Kidney capillary endothelial cell (primary cell): ENCODE data around the gene HBG2.

Experiments
- DNase-seq: peaks from one replicate; pipeline ENCODE4 v3.0.0-alpha.2; 2018; ENCODE audit warnings: low spot score

Gene HBG2

DNA sequence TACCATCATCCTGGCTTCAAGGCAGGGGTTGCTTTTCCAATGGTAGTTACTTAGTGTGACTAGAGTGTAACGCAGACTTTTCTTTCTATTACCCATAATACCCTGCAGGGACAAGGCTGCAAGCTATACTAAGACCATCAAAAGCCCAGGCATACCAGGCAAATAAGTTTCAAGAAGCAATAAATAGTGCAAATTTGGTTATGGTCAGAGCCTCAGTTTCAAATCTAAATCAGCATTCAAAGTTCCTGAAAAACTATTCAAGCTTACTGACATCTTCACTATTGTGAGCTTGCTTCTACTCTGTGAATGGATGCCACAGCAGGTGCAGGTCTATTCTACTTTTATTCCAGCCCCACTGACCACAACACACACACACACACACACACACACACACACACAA is 25.2 kb downstream of the HBG2 start:
- DNase-seq: no peak

DNA sequence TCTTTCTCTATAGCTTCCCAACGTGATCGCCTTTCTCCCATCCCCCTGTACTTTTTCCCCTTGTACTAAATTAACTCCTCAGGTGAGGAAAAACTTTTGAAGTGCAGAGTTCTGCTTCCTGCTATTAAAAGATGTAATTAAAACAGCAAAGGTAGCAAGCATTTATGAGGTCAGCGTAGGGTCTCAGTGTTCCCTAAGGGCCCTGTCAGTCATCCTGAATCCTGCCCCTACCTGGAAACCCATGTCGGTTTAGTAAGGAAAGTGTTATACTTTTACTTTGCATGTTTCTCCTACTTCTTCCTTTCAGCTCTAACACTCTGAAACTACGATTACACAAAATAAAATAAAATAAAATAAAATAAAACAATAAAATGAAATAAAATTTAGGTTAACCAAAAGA is 26.5 kb downstream of the HBG2 start:
- DNase-seq: no peak

DNA sequence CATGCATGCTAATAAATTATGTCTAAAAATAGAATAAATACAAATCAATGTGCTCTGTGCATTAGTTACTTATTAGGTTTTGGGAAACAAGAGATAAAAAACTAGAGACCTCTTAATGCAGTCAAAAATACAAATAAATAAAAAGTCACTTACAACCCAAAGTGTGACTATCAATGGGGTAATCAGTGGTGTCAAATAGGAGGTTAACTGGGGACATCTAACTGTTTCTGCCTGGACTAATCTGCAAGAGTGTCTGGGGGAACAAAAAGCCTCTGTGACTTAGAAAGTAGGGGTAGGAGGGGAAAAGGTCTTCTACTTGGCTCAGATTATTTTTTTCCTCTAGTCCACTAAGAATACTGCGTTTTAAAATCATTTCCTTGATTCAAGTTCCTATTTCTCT is 26.9 kb downstream of the HBG2 start:
- no peak for DNase-seq

DNA sequence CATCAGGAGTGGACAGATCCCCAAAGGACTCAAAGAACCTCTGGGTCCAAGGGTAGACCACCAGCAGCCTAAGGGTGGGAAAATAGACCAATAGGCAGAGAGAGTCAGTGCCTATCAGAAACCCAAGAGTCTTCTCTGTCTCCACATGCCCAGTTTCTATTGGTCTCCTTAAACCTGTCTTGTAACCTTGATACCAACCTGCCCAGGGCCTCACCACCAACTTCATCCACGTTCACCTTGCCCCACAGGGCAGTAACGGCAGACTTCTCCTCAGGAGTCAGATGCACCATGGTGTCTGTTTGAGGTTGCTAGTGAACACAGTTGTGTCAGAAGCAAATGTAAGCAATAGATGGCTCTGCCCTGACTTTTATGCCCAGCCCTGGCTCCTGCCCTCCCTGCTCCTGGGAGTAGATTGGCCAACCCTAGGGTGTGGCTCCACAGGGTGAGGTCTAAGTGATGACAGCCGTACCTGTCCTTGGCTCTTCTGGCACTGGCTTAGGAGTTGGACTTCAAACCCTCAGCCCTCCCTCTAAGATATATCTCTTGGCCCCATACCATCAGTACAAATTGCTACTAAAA is 27.8 kb downstream of the HBG2 start, which contains the start of gene HBB:
HBB (minus strand) TSS at position 340 of the 579 bp plus-strand sequence; CDS start at position 290, 50 bp downstream.
- DNase-seq: no peak

DNA sequence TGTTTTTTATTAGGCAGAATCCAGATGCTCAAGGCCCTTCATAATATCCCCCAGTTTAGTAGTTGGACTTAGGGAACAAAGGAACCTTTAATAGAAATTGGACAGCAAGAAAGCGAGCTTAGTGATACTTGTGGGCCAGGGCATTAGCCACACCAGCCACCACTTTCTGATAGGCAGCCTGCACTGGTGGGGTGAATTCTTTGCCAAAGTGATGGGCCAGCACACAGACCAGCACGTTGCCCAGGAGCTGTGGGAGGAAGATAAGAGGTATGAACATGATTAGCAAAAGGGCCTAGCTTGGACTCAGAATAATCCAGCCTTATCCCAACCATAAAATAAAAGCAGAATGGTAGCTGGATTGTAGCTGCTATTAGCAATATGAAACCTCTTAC is 29.1 kb downstream of the HBG2 start:
- no peak for DNase-seq

DNA sequence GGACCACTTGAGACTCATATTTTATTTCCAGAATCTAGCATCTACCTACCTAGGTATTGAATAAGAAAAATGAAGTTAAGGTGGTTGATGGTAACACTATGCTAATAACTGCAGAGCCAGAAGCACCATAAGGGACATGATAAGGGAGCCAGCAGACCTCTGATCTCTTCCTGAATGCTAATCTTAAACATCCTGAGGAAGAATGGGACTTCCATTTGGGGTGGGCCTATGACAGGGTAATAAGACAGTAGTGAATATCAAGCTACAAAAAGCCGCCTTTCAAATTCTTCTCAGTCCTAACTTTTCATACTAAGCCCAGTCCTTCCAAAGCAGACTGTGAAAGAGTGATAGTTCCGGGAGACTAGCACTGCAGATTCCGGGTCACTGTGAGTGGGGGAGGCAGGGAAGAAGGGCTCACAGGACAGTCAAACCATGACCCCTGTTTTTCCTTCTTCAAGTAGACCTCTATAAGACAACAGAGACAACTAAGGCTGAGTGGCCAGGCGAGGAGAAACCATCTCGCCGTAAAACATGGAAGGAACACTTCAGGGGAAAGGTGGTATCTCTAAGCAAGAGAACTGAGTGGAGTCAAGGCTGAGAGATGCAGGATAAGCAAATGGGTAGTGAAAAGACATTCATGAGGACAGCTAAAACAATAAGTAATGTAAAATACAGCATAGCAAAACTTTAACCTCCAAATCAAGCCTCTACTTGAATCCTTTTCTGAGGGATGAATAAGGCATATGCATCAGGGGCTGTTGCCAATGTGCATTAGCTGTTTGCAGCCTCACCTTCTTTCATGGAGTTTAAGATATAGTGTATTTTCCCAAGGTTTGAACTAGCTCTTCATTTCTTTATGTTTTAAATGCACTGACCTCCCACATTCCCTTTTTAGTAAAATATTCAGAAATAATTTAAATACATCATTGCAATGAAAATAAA is 29.8 kb downstream of the HBG2 start:
- DNase-seq: no peak

DNA sequence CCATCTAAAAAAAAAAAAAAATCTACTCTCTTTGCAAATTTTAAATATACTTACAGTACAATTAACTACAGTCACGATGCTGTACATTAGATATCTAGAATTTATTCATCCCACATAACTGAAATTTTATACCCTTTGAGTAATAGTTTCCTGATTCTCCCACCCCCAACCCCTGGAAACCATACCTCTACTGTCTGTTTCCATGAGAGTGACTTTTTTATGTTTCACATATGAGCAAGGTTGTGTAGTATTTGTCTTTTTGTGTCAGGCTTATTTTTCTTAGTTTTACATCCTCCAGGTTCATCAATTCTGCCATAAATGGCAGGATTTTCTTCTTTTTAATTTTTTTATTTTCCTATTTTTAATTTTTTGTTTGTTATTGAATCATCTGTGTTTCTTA is 30.9 kb downstream of the HBG2 start:
- DNase-seq: no peak

DNA sequence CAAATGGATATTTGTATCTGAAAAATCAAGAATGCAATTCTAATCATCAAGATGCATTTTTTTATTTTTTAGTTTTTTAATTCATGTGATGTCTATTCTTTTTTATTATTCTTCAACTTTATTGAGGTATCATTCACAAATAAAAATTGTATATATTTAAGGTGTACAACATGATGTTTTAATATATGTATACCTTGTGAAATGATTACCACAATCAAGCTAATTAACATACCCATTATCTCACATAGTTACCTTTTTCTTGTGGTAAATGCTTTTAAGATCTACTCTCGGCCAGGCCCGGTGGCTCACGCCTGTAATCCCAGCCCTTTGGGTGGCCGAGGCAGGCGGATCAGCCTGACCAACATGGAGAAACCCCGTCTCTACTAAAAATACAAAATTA is 31.4 kb downstream of the HBG2 start:
- DNase-seq: no peak

DNA sequence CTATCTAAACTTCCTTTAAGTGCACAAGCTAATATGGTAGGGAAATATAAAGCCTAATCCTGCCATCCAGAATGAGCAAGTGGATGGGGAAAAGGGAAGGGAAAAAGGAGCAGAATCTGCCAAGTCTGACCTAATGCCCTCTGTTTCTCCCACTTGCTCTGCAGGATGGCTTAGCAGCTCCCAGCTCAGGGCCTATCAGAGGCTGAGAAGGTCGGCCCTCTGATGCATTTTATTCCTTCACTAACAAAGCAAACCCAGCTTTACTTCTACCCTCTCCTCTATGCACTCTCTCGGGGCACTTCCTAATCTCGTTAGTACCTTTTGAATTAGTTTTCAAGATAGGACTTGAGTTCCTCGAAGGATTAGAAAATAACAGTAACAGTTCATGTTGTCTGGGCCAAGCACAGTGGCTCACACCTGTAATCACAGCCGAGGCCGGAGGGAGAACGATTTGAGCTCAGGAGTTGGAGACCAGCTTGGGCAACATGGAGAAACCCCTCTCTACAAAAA is 44.1 kb downstream of the HBG2 start:
- no peak for DNase-seq

DNA sequence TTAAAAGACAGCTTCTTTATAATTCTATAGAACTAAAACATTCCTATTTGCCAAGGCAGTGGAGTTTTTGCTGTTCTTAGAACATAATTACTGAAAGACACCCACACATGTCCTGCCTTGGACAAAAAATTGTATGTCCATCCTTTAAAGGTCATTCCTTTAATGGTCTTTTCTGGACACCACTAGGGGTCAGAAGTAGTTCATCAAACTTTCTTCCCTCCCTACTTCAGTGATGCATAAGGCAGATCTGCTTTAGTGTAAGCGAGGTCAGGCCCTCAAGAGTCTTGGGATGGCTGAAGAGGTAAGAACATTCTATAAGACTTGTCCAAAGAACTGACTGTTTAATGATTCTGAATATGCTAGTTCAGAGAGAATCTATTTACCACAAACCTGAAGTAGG is 49.8 kb downstream of the HBG2 start:
- peak; percentile 48 for DNase-seq

DNA sequence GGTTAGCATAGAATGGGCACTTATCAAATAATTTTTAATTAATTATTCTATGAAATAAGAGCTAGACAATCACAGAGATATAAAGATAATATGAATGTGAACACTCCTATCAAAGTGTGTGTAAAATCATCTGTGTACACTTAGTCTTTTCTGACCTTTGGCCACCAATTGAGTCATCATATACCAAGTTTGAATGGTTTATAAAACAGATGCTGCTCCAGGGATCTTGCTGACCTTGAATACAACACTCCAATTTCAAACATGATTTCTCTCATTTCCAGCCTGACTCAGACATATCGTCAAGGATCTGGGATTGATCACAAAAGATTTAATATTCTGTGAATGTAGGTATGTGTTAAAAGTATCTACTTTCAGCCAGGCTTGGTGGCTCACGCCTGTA is 51.2 kb downstream of the HBG2 start:
- no peak for DNase-seq
